ENCODE measurements around the gene MSX1. TPM values are rescaled to one million over a fixed set of nuclear protein-coding genes. Genes with fewer than 3 reads are reported as not detected.
A peak's percentile ranks its signal among the peaks of the same experiment; 100 is the strongest.

MSX1 gene
- total and polyA plus RNA-seq, 2 of the 13 experiments (the other 11 are each of a cell fraction or from before 2014, with no cell fraction given) = 12.1 to 14.9 TPM

DNA sequence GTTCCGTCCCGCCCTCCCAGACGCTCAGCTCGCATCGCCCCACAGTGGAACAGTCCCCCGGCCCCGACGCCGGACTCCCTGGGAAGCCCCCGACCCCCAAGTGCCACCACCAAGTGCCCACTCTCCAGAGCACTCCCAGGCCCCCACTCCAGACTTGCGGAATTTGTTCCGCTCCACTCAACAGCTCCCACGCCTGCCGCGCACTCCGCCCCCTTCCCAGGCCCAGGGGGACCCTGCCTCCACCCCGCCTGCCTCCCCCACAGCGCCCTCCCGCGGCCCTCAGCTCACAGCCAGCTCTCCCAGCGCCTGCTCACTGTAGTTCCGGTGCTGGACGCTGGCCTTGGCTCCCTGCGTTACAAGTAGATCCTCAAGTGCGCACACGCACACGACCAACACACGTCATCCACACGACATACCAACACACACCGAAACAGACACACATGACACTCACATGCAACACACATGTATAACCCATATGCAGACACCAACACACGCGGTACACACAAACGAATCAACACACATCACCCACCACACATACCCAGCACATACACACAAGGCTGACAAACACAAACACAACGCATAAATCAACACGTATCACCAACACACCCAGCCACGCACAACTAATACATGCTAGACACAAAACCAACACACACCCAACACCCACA lies 8.0 kb downstream of the MSX1 start (continued):
- TF ChIP-seq HMG20B (CRISPR knock-in tag; conservative IDR thresholded peaks at IDR 0.05) (no peak), HDAC6 (IDR thresholded peaks at IDR 0.05; ENCODE audit: low read depth, low read length) (no peak), ZFP62 (CRISPR knock-in tag; IDR thresholded peaks at IDR 0.05) (no peak), KDM4B (CRISPR knock-in tag; IDR thresholded peaks at IDR 0.05) (no peak), NBN (conservative IDR thresholded peaks at IDR 0.05) (0 out of 2 replicates have a peak, but pooled peaks have one; percentile 17), RCOR2 (CRISPR knock-in tag; IDR thresholded peaks at IDR 0.05) (no peak), RARA (CRISPR knock-in tag; IDR thresholded peaks at IDR 0.05) (no peak), ZNF7 (CRISPR knock-in tag; IDR thresholded peaks at IDR 0.05) (no peak), ZNF619 (CRISPR knock-in tag; IDR thresholded peaks at IDR 0.05) (no peak), KDM1A (CRISPR knock-in tag; IDR thresholded peaks at IDR 0.05) (no peak), ZNF773 (CRISPR knock-in tag; IDR thresholded peaks at IDR 0.05; ENCODE audit: borderline replicate concordance) (no peak), TRIM24 (CRISPR knock-in tag; IDR thresholded peaks at IDR 0.05) (no peak), CHCHD3 (CRISPR knock-in tag; IDR thresholded peaks at IDR 0.05) (no peak), CREB1 (IDR thresholded peaks at IDR 0.05) (peak; percentile 54; the same call in 1 of the 2 replicates), CREB1 (CRISPR knock-in tag; IDR thresholded peaks at IDR 0.05) (no peak), MED8 (CRISPR knock-in tag; IDR thresholded peaks at IDR 0.05; ENCODE audit: insufficient replicate concordance) (no peak), POGZ (CRISPR knock-in tag; IDR thresholded peaks at IDR 0.05) (no peak)
- TF ChIP-seq, protein P1, sequence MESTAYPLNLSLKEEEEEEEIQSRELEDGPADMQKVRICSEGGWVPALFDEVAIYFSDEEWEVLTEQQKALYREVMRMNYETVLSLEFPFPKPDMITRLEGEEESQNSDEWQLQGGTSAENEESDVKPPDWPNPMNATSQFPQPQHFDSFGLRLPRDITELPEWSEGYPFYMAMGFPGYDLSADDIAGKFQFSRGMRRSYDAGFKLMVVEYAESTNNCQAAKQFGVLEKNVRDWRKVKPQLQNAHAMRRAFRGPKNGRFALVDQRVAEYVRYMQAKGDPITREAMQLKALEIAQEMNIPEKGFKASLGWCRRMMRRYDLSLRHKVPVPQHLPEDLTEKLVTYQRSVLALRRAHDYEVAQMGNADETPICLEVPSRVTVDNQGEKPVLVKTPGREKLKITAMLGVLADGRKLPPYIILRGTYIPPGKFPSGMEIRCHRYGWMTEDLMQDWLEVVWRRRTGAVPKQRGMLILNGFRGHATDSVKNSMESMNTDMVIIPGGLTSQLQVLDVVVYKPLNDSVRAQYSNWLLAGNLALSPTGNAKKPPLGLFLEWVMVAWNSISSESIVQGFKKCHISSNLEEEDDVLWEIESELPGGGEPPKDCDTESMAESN (CRISPR knock-in tag; conservative IDR thresholded peaks at IDR 0.05) = no peak
- TF ChIP-seq, protein P2, sequence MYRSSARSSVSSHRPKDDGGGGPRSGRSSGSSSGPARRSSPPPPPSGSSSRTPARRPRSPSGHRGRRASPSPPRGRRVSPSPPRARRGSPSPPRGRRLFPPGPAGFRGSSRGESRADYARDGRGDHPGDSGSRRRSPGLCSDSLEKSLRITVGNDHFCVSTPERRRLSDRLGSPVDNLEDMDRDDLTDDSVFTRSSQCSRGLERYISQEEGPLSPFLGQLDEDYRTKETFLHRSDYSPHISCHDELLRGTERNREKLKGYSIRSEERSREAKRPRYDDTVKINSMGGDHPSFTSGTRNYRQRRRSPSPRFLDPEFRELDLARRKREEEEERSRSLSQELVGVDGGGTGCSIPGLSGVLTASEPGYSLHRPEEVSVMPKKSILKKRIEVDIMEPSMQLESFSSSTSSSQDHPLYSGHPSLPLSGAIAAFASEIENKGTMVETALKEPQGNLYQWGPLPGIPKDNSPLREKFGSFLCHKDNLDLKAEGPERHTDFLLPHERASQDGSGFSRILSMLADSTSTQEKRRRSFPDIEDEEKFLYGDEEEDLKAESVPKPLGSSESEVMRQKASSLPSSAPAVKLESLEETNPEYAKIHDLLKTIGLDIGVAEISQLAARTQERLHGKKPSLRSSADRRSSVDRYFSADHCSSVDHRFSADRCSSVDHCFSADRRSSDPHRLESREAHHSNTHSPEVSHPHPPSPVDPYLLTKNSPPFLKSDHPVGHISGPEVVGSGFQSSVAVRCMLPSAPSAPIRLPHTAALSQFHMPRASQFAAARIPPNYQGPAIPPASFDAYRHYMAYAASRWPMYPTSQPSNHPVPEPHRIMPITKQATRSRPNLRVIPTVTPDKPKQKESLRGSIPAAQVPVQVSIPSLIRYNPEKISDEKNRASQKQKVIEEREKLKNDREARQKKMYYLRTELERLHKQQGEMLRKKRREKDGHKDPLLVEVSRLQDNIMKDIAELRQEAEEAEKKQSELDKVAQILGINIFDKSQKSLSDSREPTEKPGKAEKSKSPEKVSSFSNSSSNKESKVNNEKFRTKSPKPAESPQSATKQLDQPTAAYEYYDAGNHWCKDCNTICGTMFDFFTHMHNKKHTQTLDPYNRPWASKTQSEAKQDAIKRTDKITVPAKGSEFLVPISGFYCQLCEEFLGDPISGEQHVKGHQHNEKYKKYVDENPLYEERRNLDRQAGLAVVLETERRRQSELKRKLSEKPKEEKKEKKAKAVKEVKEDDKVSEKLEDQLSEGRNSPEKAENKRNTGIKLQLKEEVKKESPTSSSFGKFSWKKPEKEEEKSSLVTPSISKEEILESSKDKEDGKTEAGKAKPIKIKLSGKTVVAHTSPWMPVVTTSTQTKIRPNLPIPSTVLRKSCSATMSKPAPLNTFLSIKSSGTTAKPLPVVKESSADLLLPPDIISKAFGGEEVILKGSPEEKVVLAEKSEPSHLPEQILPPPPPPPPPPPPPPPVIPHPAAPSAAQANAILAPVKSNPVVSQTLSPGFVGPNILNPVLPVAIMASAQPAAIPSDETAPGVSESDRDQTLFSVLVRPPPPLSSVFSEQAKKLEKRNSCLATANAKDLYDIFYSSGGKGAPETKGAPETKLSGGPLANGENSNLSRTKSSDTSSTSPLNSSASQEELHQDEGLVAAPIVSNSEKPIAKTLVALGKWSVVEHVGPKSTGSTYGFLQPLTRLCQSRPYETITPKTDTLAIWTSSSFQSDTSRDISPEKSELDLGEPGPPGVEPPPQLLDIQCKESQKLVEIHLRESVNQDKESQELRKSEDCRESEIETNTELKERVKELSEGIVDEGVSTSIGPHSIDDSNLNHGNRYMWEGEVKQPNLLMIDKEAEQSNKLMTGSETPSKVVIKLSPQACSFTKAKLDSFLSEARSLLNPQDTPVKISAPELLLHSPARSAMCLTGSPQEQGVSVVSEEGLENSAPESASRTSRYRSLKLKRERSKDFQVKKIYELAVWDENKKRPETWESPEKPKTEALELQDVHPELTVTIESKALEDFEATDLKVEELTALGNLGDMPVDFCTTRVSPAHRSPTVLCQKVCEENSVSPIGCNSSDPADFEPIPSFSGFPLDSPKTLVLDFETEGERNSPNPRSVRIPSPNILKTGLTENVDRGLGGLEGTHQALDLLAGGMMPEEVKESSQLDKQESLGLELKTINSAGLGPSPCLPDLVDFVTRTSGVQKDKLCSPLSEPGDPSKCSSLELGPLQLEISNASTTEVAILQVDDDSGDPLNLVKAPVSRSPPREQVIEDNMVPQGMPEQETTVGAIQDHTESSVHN (CRISPR knock-in tag; IDR thresholded peaks at IDR 0.05) = no peak
- TF ChIP-seq, protein P3, sequence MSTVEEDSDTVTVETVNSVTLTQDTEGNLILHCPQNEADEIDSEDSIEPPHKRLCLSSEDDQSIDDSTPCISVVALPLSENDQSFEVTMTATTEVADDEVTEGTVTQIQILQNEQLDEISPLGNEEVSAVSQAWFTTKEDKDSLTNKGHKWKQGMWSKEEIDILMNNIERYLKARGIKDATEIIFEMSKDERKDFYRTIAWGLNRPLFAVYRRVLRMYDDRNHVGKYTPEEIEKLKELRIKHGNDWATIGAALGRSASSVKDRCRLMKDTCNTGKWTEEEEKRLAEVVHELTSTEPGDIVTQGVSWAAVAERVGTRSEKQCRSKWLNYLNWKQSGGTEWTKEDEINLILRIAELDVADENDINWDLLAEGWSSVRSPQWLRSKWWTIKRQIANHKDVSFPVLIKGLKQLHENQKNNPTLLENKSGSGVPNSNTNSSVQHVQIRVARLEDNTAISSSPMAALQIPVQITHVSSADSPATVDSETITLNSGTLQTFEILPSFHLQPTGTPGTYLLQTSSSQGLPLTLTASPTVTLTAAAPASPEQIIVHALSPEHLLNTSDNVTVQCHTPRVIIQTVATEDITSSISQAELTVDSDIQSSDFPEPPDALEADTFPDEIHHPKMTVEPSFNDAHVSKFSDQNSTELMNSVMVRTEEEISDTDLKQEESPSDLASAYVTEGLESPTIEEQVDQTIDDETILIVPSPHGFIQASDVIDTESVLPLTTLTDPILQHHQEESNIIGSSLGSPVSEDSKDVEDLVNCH (CRISPR knock-in tag; IDR thresholded peaks at IDR 0.05) = no peak
